Measurements from ENCODE around the gene UQCR11.

UQCR11 gene

GRCh38 chr19:1563251-1563650 is 42.0 kb downstream of the UQCR11 start:
- no peak for DNase-seq

GRCh38 chr19:1561236-1561842 is 43.9 kb downstream of the UQCR11 start:
- no peak for DNase-seq

GRCh38 chr19:1560286-1560882 is 44.9 kb downstream of the UQCR11 start:
- no peak for DNase-seq

GRCh38 chr19:1558552-1558951 is 46.7 kb downstream of the UQCR11 start:
- no peak for DNase-seq

GRCh38 chr19:1556390-1557070 is 48.7 kb downstream of the UQCR11 start:
- DNase-seq = no peak

GRCh38 chr19:1555487-1556389 is 49.5 kb downstream of the UQCR11 start:
- no peak for DNase-seq

- no peak for DNase-seq
Measured at GRCh38 chr19:1554968-1555367, 50.3 kb downstream of the UQCR11 start.

GRCh38 chr19:1553415-1553814 is 51.8 kb downstream of the UQCR11 start:
- DNase-seq = no peak

- no peak for DNase-seq
Measured at GRCh38 chr19:1551068-1552040, 53.9 kb downstream of the UQCR11 start.

GRCh38 chr19:1549332-1549945 is 55.8 kb downstream of the UQCR11 start:
- no peak for DNase-seq
